OCI-LY7 (cell line): ENCODE results near the gene OPTC. TPM values are rescaled to one million over a fixed set of nuclear protein-coding genes. Genes with fewer than 3 reads are reported as not detected.
"Not testable (repeated sequence)": the region's sequence is repeated elsewhere in the genome, so short reads cannot be mapped to it uniquely, and the experiment has no call there.

Experiments used
- BruUV-seq: library from RNA; stranded (reverse); fragments of 400-500 nt; replicated peaks from 2 replicates; lab custom pipeline; 2021; lab: Mats Ljungman, UMichigan
- CTCF ChIA-PET: fragments of 300-600 bp; sonication (Branson Sonifier 250); formaldehyde crosslinking; loops from one replicate; lab custom pipeline; 2022; ENCODE audit warnings: antibody characterized with exemption; ENCODE audit not compliant: unreplicated experiment; lab: Charles Lee
- POLR2A ChIA-PET: fragments of 300-600 bp; sonication (Branson Sonifier 250); formaldehyde crosslinking; loops from one replicate; lab custom pipeline; 2022; ENCODE audit warnings: antibody characterized with exemption; lab: Charles Lee
- DNase-seq: peaks from one replicate; pipeline ENCODE4 v3.0.0-alpha.2; 2015; ENCODE audit warnings: low spot score
- H2AFZ ChIP-seq: fragments of 200-600 bp; sonication (generic), shearing (Covaris generic); 2 replicates; pipeline ENCODE4 v1.6.1; 2014; ENCODE audit warnings: mild to moderate bottlenecking, antibody characterized with exemption, low read length, moderate library complexity
- H3K27ac ChIP-seq: fragments of 200-600 bp; sonication (generic); 2 replicates; pipeline ENCODE4 v1.5.1; 2014; ENCODE audit warnings: mixed run types, low read depth, mild to moderate bottlenecking, moderate library complexity, low read length, inconsistent platforms; ENCODE audit not compliant: poor library complexity, severe bottlenecking
- H3K36me3 ChIP-seq: fragments of 200-600 bp; sonication (generic); 2 replicates; pipeline ENCODE4 v1.6.1; 2014; ENCODE audit warnings: mild to moderate bottlenecking, antibody characterized with exemption, low read length, moderate library complexity, mixed read lengths; ENCODE audit not compliant: insufficient read depth
- H3K4me1 ChIP-seq: fragments of 200-600 bp; sonication (generic); 2 replicates; pipeline ENCODE4 v1.5.1; 2014; ENCODE audit warnings: mild to moderate bottlenecking, low read length; ENCODE audit not compliant: insufficient read depth, poor library complexity, severe bottlenecking
- H3K4me2 ChIP-seq: fragments of 200-600 bp; sonication (generic); 2 replicates; pipeline ENCODE4 v1.6.1; 2014; ENCODE audit warnings: mild to moderate bottlenecking, low read length
- H3K4me3 ChIP-seq: fragments of 200-600 bp; sonication (generic); 2 replicates; pipeline ENCODE4 v1.5.1; 2014; ENCODE audit warnings: mild to moderate bottlenecking, low read depth, low read length; ENCODE audit not compliant: poor library complexity, severe bottlenecking
- H3K79me2 ChIP-seq: fragments of 200-600 bp; sonication (generic); 2 replicates; pipeline ENCODE4 v1.6.1; 2016; ENCODE audit warnings: low read depth, mild to moderate bottlenecking, low read length, moderate library complexity, mixed read lengths; ENCODE audit not compliant: insufficient read depth
- H3K9me2 ChIP-seq: fragments of 200-600 bp; sonication (generic); 2 replicates; pipeline ENCODE4 v1.6.1; 2016; ENCODE audit warnings: mild to moderate bottlenecking, low read length, mixed read lengths; ENCODE audit not compliant: insufficient read depth
- H3K9me3 ChIP-seq: fragments of 200-600 bp; sonication (generic); 2 replicates; pipeline ENCODE4 v1.6.1; 2014; ENCODE audit warnings: mild to moderate bottlenecking, mixed run types, low read length, mixed read lengths
- H4K20me1 ChIP-seq: fragments of 200-600 bp; sonication (generic); 2 replicates; pipeline ENCODE4 v1.6.1; 2014; ENCODE audit warnings: mild to moderate bottlenecking, antibody characterized with exemption, low read length, moderate library complexity, mixed read lengths; ENCODE audit not compliant: insufficient read depth
- EZH2phosphoT487 ChIP-seq: fragments of 200-600 bp; sonication (generic); IDR thresholded peaks from 2 replicates; pipeline ENCODE4 v1.6.1; 2018; ENCODE audit warnings: low read depth, borderline replicate concordance, mild to moderate bottlenecking, mixed run types, antibody characterized with exemption, low read length, moderate library complexity, mixed read lengths
- intact Hi-C: fragments of 100-400 bp; cut with micrococcal nuclease; formaldehyde crosslinking; loops from one replicate; pipeline ENCODE4 v1.10.0; 2022; ENCODE audit not compliant: unreplicated experiment
- total RNA-seq, 2 experiments: library from RNA; depleted of rRNA in 1 of 2; stranded (reverse); fragments of >200 nt in 1 of 2; shearing (Covaris generic) in 1 of 2; gene quantifications; 2 replicates each; pipeline ENCODE4 v1.2.3, GENCODE V29; 2014 to 2022
- TF ChIP-seq, protein P1 (sequence below): fragments of 200-600 bp; sonication (generic); conservative IDR thresholded peaks from 2 replicates; pipeline ENCODE4 v1.5.1; 2014; ENCODE audit warnings: mild to moderate bottlenecking, antibody characterized with exemption, low read length, moderate library complexity, mixed read lengths

OPTC gene
- total RNA-seq, 2 experiments from 2014 or later: not detected

DNA sequence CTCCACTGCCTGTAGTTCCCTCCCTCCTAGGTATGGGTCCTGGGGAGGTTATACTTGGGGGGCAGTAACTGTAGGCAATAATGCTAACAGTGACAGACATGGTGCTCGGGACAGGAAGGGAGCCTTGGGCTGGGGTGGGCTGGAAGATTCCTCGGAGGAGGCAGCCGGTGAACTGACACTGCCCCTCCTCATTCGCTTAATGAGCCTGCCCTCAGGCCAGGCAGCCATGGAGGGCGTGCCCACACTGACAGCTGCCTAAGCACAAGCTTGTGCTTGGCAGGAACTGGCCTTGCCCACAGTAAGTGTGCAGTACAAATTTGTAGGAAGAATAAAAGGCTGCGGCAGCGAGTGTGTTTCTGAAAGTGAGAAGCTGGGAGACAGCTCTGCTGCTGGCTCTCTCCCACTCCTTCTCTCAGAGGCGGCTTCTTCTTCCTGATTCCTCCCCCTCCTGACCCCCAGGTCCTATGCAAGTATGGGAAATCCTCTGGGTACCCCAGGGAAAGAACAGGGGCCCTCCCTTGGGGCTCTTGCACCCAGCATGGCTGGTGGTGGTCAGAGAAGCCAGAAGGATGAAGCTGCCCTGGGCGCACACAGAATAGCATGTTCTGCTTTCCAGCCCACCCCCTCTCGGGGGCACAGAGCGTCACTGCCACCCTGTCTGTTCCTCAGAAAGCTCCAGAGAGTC lies 23.6 kb downstream of the OPTC start:
- no peak for TF ChIP-seq EZH2phosphoT487
- TF ChIP-seq, protein P1, sequence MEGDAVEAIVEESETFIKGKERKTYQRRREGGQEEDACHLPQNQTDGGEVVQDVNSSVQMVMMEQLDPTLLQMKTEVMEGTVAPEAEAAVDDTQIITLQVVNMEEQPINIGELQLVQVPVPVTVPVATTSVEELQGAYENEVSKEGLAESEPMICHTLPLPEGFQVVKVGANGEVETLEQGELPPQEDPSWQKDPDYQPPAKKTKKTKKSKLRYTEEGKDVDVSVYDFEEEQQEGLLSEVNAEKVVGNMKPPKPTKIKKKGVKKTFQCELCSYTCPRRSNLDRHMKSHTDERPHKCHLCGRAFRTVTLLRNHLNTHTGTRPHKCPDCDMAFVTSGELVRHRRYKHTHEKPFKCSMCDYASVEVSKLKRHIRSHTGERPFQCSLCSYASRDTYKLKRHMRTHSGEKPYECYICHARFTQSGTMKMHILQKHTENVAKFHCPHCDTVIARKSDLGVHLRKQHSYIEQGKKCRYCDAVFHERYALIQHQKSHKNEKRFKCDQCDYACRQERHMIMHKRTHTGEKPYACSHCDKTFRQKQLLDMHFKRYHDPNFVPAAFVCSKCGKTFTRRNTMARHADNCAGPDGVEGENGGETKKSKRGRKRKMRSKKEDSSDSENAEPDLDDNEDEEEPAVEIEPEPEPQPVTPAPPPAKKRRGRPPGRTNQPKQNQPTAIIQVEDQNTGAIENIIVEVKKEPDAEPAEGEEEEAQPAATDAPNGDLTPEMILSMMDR: no peak
- CTCF ChIA-PET: no interaction called here
- no peaks in the 10 kb centered on the region for H3K9me3 ChIP-seq
- no peak overlapping the region for H3K27ac ChIP-seq
- H3K79me2 ChIP-seq: no peaks in the 10 kb centered on the region
- H3K9me2 ChIP-seq: no peaks in the 10 kb centered on the region
- H4K20me1 ChIP-seq: no peaks in the 10 kb centered on the region
- H3K36me3 ChIP-seq: no peaks in the 10 kb centered on the region
- H3K4me2 ChIP-seq: no peak overlapping the region
- no peak for DNase-seq
- POLR2A ChIA-PET: interaction anchor here (0.6 kb wide), 1 partner anchor 16 kb away, joined by 4 read pairs; no protein-coding TSS in a partner anchor
- no TSS peak for BruUV-seq
- intact Hi-C loops: no loop called here
- no peaks in the 10 kb centered on the region for H3K4me1 ChIP-seq
- no peak overlapping the region for H2AFZ ChIP-seq
- no peak overlapping the region for H3K4me3 ChIP-seq

DNA sequence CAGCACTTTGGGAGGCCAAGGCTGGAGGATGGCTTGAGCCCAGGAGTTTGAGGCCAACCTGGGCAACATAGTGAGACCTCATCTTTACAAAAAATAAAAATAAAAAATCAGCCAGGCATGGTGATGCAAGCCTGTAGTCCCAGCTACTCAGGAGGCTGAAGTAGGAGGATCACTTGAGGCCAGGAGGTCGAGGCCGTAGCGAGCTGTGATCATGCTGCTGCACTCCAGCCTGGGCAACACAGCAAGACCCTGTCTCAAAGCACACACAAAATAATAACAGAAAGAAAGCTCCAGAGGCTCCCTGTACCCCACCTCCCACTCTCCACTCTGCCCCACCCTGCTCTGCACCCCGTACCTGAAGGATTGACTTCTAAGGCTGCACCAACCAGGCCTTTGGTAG lies 24.2 kb downstream of the OPTC start:
- intact Hi-C loops, H4K20me1 ChIP-seq, H3K79me2 ChIP-seq, BruUV-seq, H3K4me1 ChIP-seq, CTCF ChIA-PET, H3K4me2 ChIP-seq, H3K9me2 ChIP-seq, H3K9me3 ChIP-seq, DNase-seq, H2AFZ ChIP-seq, H3K4me3 ChIP-seq, H3K36me3 ChIP-seq, H3K27ac ChIP-seq: not testable (repeated sequence)
- POLR2A ChIA-PET: interaction anchor here (0.6 kb wide), 1 partner anchor 15 kb away, joined by 4 read pairs; no protein-coding TSS in a partner anchor

DNA sequence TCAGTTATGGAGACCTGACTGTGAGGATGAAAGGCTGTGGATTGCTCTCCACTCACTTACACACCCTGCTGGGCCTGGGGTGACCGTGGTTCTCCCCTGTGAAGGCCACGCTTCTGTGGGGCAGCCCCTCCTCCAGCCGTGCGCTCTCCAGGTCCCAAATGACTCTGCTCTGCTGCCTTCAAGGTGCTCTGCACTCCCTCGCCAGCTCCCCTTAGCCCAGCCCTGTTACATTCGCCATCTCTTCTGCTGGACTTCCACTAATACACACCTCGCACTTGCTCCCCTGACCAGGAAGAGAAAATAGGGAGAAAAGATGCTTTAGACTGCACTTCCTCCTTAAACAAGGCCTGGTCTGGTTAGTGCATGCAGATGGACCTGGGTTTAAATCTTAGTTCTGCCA lies 24.6 kb downstream of the OPTC start:
- Histone ChIP-seq H3K4me3 (no peak overlapping the region), H3K4me2 (no peak overlapping the region), H2AFZ (no peak overlapping the region), H4K20me1 (no peaks in the 10 kb centered on the region), H3K9me2 (no peaks in the 10 kb centered on the region), H3K36me3 (no peaks in the 10 kb centered on the region), H3K79me2 (no peaks in the 10 kb centered on the region), H3K4me1 (no peaks in the 10 kb centered on the region), H3K27ac (no peak overlapping the region), H3K9me3 (no peaks in the 10 kb centered on the region)
- no peak for DNase-seq
- TF ChIP-seq EZH2phosphoT487: no peak
- TF ChIP-seq, protein P1: no peak
- ChIA-PET CTCF (interaction anchor here (0.6 kb wide), 1 partner anchor 847 kb away, joined by 3 read pairs; no protein-coding TSS in a partner anchor), POLR2A (no interaction called here)
- no TSS peak for BruUV-seq
- intact Hi-C loops: no loop called here
